NCI-H345 (cell line): ENCODE measurements around the gene KIF26A.
A peak's percentile ranks its signal among the peaks of the same experiment; 100 is the strongest.

Source experiments
- DNase-seq: peaks from one replicate; lab custom pipeline; 2025; lab: John Stamatoyannopoulos, UW

Gene KIF26A

GRCh38 chr14:104158827-104159798, 20.7 kb downstream of the KIF26A start:
- no peak for DNase-seq

GRCh38 chr14:104159990-104160389, 21.6 kb downstream of the KIF26A start:
- no peak for DNase-seq

- peak; percentile 52 for DNase-seq
These were observed 23.4 kb downstream of the KIF26A start for GRCh38 chr14:104161602-104162367.

GRCh38 chr14:104162495-104162894, 24.1 kb downstream of the KIF26A start:
- DNase-seq, result no peak

GRCh38 chr14:104163541-104163940, 25.2 kb downstream of the KIF26A start:
- DNase-seq, result no peak

- no peak for DNase-seq
These were observed 25.7 kb downstream of the KIF26A start for GRCh38 chr14:104164041-104164440.

- no peak for DNase-seq
These were observed 26.1 kb downstream of the KIF26A start for GRCh38 chr14:104164512-104164911.

GRCh38 chr14:104166698-104167097, 28.3 kb downstream of the KIF26A start:
- DNase-seq, result no peak

- DNase-seq, result no peak
These were observed 30.2 kb downstream of the KIF26A start for GRCh38 chr14:104168603-104169002.

- DNase-seq, result no peak
These were observed 30.8 kb downstream of the KIF26A start for GRCh38 chr14:104169005-104169698.

- DNase-seq, result no peak
These were observed 31.5 kb downstream of the KIF26A start for GRCh38 chr14:104169699-104170479.

GRCh38 chr14:104171029-104171697, 32.8 kb downstream of the KIF26A start:
- DNase-seq, result no peak

- no peak for DNase-seq
These were observed 33.5 kb downstream of the KIF26A start for GRCh38 chr14:104171895-104172294.

GRCh38 chr14:104172349-104172748, 34.0 kb downstream of the KIF26A start:
- DNase-seq, result no peak

GRCh38 chr14:104172880-104173279, 34.5 kb downstream of the KIF26A start:
- DNase-seq, result no peak

GRCh38 chr14:104174051-104174450, 35.7 kb downstream of the KIF26A start:
- no peak for DNase-seq

- DNase-seq, result no peak
These were observed 36.7 kb downstream of the KIF26A start for GRCh38 chr14:104175041-104175440.

GRCh38 chr14:104175811-104176210, 37.4 kb downstream of the KIF26A start:
- DNase-seq, result no peak

GRCh38 chr14:104176611-104177010, 38.2 kb downstream of the KIF26A start:
- DNase-seq, result no peak

- no peak for DNase-seq
These were observed 39.0 kb downstream of the KIF26A start for GRCh38 chr14:104177411-104177810.

GRCh38 chr14:104178279-104178678, 39.9 kb downstream of the KIF26A start:
- no peak for DNase-seq
